NCI-H187 (cell line): Measurements from ENCODE around the gene SLC25A25.
"Not testable (repeated sequence)": the region's sequence is repeated elsewhere in the genome, so short reads cannot be mapped to it uniquely, and the experiment has no call there.

ENCODE experiments used
- DNase-seq, 2 experiments: peaks; one replicate each; lab custom pipeline; 2025; lab: John Stamatoyannopoulos, UW

Gene SLC25A25

GRCh38 chr9:128124873-128125579 is 57.0 kb downstream of the SLC25A25 start:
- no peak for DNase-seq

- no peak for DNase-seq
These were observed 57.7 kb downstream of the SLC25A25 start for GRCh38 chr9:128125580-128126354.

- DNase-seq: peak; percentile 36 to 45
These were observed 59.5 kb downstream of the SLC25A25 start, which contains the start of gene PTGES2 for GRCh38 chr9:128127568-128127989. Gene PTGES2 (minus strand): TSS chr9:128127729. CDS start chr9:128127717, 12 bp downstream.

GRCh38 chr9:128127990-128128835 is 60.2 kb downstream of the SLC25A25 start:
- peak; percentile 63 to 67 for DNase-seq

- no peak for DNase-seq
These were observed 61.0 kb downstream of the SLC25A25 start for GRCh38 chr9:128128836-128129590.

GRCh38 chr9:128129976-128130590 is 62.1 kb downstream of the SLC25A25 start:
- not testable (repeated sequence) for DNase-seq

GRCh38 chr9:128130651-128131050 is 62.6 kb downstream of the SLC25A25 start:
- not testable (repeated sequence) for DNase-seq

GRCh38 chr9:128131346-128131745 is 63.3 kb downstream of the SLC25A25 start:
- DNase-seq: not testable (repeated sequence)

GRCh38 chr9:128132139-128132538 is 64.1 kb downstream of the SLC25A25 start:
- DNase-seq: not testable (repeated sequence)

GRCh38 chr9:128135561-128135960 is 67.5 kb downstream of the SLC25A25 start:
- DNase-seq: not testable (repeated sequence)

GRCh38 chr9:128136816-128137793 is 69.1 kb downstream of the SLC25A25 start:
- no peak for DNase-seq

- DNase-seq: no peak
These were observed 70.0 kb downstream of the SLC25A25 start for GRCh38 chr9:128138001-128138400.

- no peak for DNase-seq
These were observed 71.6 kb downstream of the SLC25A25 start for GRCh38 chr9:128139621-128140020.

- no peak for DNase-seq
These were observed 73.6 kb downstream of the SLC25A25 start for GRCh38 chr9:128141604-128142003.

- DNase-seq: no peak
These were observed 74.0 kb downstream of the SLC25A25 start for GRCh38 chr9:128142061-128142460.

- DNase-seq: no peak
These were observed 74.6 kb downstream of the SLC25A25 start for GRCh38 chr9:128142596-128142995.

GRCh38 chr9:128143525-128144238 is 75.7 kb downstream of the SLC25A25 start:
- no peak for DNase-seq

- DNase-seq: no peak
These were observed 76.5 kb downstream of the SLC25A25 start for GRCh38 chr9:128144239-128145181.
